ENCODE data around the gene IFNL3. TPM values are rescaled to one million over a fixed set of nuclear protein-coding genes. Genes with fewer than 3 reads are reported as not detected.

The IFNL3 gene
- total RNA-seq, 1 experiment from 2014 or later, result not detected

DNA sequence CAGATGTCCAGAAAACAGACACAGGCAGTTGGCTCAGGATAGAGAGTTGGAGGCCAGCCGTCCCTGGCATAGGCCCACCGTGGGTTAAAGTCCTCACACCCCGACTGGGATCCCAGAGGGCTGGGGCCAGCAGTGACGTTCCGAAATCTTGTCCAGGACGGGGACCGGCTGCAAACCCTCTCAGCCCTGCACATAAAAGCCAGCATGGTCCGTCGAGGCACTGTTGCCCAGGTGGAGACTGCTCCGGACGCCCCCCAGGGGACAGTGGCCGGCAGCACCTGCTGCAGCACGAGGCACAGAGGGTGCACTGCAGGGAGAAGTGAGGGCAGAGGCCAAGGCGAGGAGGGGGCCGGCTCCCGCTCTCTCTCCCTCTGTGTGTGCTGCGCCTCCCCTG is 19.1 kb upstream of the IFNL3 start (continued):
- TF ChIP-seq, protein P1, sequence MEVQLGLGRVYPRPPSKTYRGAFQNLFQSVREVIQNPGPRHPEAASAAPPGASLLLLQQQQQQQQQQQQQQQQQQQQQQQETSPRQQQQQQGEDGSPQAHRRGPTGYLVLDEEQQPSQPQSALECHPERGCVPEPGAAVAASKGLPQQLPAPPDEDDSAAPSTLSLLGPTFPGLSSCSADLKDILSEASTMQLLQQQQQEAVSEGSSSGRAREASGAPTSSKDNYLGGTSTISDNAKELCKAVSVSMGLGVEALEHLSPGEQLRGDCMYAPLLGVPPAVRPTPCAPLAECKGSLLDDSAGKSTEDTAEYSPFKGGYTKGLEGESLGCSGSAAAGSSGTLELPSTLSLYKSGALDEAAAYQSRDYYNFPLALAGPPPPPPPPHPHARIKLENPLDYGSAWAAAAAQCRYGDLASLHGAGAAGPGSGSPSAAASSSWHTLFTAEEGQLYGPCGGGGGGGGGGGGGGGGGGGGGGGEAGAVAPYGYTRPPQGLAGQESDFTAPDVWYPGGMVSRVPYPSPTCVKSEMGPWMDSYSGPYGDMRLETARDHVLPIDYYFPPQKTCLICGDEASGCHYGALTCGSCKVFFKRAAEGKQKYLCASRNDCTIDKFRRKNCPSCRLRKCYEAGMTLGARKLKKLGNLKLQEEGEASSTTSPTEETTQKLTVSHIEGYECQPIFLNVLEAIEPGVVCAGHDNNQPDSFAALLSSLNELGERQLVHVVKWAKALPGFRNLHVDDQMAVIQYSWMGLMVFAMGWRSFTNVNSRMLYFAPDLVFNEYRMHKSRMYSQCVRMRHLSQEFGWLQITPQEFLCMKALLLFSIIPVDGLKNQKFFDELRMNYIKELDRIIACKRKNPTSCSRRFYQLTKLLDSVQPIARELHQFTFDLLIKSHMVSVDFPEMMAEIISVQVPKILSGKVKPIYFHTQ (CRISPR knock-in tag; IDR thresholded peaks at IDR 0.05), result no peak
- TF ChIP-seq SMAD3 (CRISPR knock-in tag; IDR thresholded peaks at IDR 0.05; ENCODE audit: borderline replicate concordance) (no peak), ETV6 (CRISPR knock-in tag; IDR thresholded peaks at IDR 0.05) (no peak), TCF7 (CRISPR knock-in tag; IDR thresholded peaks at IDR 0.05; ENCODE audit: low read depth) (no peak), OVOL2 (CRISPR knock-in tag; IDR thresholded peaks at IDR 0.05; ENCODE audit: borderline replicate concordance) (no peak), NR2C2 (CRISPR knock-in tag; IDR thresholded peaks at IDR 0.05) (0 out of 2 replicates have a peak, but pooled peaks have one; percentile 14), RORB (CRISPR knock-in tag; IDR thresholded peaks at IDR 0.05) (no peak), GRHL2 (CRISPR knock-in tag; IDR thresholded peaks at IDR 0.05; ENCODE audit: insufficient replicate concordance, severe bottlenecking) (no peak), CREM (CRISPR knock-in tag; IDR thresholded peaks at IDR 0.05) (no peak), TEAD4 (CRISPR knock-in tag; IDR thresholded peaks at IDR 0.05) (no peak), PRRX2 (CRISPR knock-in tag; IDR thresholded peaks at IDR 0.05) (no peak), TP53 (CRISPR knock-in tag; IDR thresholded peaks at IDR 0.05) (no peak), IRF2 (CRISPR knock-in tag; IDR thresholded peaks at IDR 0.05; ENCODE audit: borderline replicate concordance, low read depth) (no peak), MXD4 (CRISPR knock-in tag; IDR thresholded peaks at IDR 0.05; ENCODE audit: borderline replicate concordance) (no peak), SP1 (CRISPR knock-in tag; conservative IDR thresholded peaks at IDR 0.05) (0 out of 2 replicates have a peak, but pooled peaks have one; percentile 13)
- TF ChIP-seq, protein P2, sequence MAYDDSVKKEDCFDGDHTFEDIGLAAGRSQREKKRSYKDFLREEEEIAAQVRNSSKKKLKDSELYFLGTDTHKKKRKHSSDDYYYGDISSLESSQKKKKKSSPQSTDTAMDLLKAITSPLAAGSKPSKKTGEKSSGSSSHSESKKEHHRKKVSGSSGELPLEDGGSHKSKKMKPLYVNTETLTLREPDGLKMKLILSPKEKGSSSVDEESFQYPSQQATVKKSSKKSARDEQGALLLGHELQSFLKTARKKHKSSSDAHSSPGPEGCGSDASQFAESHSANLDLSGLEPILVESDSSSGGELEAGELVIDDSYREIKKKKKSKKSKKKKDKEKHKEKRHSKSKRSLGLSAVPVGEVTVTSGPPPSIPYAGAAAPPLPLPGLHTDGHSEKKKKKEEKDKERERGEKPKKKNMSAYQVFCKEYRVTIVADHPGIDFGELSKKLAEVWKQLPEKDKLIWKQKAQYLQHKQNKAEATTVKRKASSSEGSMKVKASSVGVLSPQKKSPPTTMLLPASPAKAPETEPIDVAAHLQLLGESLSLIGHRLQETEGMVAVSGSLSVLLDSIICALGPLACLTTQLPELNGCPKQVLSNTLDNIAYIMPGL (CRISPR knock-in tag; IDR thresholded peaks at IDR 0.05), result peak; percentile 31; the same call in 1 of the 2 replicates
- TF ChIP-seq, protein P3, sequence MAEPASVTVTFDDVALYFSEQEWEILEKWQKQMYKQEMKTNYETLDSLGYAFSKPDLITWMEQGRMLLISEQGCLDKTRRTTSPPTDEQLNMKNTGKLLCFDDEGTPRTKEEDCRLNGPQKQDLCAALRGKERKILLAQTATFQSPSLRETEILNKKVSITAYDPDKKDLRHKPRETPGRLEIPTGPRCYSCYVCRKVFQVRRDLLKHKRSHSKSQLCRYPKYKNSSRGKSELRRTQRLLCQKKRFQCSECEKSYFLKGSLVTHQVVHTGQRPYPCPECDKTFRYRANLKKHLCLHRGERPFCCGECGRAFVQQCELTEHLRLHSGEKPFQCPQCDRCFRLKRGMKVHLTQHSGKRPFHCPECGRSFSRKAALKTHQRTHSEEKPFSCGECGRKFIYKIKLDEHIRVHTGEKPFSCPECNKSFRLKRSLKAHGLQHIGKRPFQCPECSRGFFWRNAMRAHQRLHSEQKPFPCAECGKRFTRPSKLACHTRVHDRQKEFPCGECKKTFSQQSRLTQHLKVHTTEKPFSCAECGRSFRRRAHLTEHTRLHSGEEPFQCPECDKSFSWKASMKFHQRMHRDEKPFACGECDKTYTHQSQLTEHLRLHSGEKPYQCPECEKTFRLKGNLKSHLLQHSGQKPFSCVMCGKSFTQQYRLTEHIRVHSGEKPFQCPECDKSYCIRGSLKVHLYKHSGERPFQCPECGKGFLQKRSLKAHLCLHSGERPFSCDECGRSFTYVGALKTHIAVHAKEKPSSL (CRISPR knock-in tag; conservative IDR thresholded peaks at IDR 0.05), result no peak
- TF ChIP-seq, protein P4, sequence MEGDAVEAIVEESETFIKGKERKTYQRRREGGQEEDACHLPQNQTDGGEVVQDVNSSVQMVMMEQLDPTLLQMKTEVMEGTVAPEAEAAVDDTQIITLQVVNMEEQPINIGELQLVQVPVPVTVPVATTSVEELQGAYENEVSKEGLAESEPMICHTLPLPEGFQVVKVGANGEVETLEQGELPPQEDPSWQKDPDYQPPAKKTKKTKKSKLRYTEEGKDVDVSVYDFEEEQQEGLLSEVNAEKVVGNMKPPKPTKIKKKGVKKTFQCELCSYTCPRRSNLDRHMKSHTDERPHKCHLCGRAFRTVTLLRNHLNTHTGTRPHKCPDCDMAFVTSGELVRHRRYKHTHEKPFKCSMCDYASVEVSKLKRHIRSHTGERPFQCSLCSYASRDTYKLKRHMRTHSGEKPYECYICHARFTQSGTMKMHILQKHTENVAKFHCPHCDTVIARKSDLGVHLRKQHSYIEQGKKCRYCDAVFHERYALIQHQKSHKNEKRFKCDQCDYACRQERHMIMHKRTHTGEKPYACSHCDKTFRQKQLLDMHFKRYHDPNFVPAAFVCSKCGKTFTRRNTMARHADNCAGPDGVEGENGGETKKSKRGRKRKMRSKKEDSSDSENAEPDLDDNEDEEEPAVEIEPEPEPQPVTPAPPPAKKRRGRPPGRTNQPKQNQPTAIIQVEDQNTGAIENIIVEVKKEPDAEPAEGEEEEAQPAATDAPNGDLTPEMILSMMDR (IDR thresholded peaks at IDR 0.05), result no peak
- TF ChIP-seq, protein P5, sequence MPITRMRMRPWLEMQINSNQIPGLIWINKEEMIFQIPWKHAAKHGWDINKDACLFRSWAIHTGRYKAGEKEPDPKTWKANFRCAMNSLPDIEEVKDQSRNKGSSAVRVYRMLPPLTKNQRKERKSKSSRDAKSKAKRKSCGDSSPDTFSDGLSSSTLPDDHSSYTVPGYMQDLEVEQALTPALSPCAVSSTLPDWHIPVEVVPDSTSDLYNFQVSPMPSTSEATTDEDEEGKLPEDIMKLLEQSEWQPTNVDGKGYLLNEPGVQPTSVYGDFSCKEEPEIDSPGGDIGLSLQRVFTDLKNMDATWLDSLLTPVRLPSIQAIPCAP (CRISPR knock-in tag; IDR thresholded peaks at IDR 0.05), result no peak
- TF ChIP-seq, protein P6, sequence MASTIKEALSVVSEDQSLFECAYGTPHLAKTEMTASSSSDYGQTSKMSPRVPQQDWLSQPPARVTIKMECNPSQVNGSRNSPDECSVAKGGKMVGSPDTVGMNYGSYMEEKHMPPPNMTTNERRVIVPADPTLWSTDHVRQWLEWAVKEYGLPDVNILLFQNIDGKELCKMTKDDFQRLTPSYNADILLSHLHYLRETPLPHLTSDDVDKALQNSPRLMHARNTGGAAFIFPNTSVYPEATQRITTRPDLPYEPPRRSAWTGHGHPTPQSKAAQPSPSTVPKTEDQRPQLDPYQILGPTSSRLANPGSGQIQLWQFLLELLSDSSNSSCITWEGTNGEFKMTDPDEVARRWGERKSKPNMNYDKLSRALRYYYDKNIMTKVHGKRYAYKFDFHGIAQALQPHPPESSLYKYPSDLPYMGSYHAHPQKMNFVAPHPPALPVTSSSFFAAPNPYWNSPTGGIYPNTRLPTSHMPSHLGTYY (CRISPR knock-in tag; IDR thresholded peaks at IDR 0.05), result no peak
- TF ChIP-seq, protein P7, sequence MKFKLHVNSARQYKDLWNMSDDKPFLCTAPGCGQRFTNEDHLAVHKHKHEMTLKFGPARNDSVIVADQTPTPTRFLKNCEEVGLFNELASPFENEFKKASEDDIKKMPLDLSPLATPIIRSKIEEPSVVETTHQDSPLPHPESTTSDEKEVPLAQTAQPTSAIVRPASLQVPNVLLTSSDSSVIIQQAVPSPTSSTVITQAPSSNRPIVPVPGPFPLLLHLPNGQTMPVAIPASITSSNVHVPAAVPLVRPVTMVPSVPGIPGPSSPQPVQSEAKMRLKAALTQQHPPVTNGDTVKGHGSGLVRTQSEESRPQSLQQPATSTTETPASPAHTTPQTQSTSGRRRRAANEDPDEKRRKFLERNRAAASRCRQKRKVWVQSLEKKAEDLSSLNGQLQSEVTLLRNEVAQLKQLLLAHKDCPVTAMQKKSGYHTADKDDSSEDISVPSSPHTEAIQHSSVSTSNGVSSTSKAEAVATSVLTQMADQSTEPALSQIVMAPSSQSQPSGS (CRISPR knock-in tag; IDR thresholded peaks at IDR 0.05; ENCODE audit: borderline replicate concordance, low read depth), result no peak
- TF ChIP-seq, protein P8, sequence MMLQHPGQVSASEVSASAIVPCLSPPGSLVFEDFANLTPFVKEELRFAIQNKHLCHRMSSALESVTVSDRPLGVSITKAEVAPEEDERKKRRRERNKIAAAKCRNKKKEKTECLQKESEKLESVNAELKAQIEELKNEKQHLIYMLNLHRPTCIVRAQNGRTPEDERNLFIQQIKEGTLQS (CRISPR knock-in tag; conservative IDR thresholded peaks at IDR 0.05), result no peak
- TF ChIP-seq, protein P9, sequence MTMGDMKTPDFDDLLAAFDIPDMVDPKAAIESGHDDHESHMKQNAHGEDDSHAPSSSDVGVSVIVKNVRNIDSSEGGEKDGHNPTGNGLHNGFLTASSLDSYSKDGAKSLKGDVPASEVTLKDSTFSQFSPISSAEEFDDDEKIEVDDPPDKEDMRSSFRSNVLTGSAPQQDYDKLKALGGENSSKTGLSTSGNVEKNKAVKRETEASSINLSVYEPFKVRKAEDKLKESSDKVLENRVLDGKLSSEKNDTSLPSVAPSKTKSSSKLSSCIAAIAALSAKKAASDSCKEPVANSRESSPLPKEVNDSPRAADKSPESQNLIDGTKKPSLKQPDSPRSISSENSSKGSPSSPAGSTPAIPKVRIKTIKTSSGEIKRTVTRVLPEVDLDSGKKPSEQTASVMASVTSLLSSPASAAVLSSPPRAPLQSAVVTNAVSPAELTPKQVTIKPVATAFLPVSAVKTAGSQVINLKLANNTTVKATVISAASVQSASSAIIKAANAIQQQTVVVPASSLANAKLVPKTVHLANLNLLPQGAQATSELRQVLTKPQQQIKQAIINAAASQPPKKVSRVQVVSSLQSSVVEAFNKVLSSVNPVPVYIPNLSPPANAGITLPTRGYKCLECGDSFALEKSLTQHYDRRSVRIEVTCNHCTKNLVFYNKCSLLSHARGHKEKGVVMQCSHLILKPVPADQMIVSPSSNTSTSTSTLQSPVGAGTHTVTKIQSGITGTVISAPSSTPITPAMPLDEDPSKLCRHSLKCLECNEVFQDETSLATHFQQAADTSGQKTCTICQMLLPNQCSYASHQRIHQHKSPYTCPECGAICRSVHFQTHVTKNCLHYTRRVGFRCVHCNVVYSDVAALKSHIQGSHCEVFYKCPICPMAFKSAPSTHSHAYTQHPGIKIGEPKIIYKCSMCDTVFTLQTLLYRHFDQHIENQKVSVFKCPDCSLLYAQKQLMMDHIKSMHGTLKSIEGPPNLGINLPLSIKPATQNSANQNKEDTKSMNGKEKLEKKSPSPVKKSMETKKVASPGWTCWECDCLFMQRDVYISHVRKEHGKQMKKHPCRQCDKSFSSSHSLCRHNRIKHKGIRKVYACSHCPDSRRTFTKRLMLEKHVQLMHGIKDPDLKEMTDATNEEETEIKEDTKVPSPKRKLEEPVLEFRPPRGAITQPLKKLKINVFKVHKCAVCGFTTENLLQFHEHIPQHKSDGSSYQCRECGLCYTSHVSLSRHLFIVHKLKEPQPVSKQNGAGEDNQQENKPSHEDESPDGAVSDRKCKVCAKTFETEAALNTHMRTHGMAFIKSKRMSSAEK (CRISPR knock-in tag; IDR thresholded peaks at IDR 0.05; ENCODE audit: borderline replicate concordance), result no peak
